Bronchial epithelial cell (primary cell): ENCODE measurements around the gene VSIR. TPM values are rescaled to one million over a fixed set of nuclear protein-coding genes. Genes with fewer than 3 reads are reported as not detected.

Experiments
- DNase-seq: peaks from one replicate; pipeline ENCODE4 v3.0.0-alpha.2; 2010; ENCODE audit warnings: low read depth
- FAIRE-seq: peaks from 2 replicates; lab custom pipeline; 2011; peaks lifted over from hg19 to GRCh38; lab: Jason Lieb, UNC
- H3K27me3 ChIP-seq: 2 replicates; pipeline ENCODE4 v1.5.1; 2011; ENCODE audit warnings: low read length; ENCODE audit not compliant: control insufficient read depth, insufficient read depth
- H3K36me3 ChIP-seq: 2 replicates; pipeline ENCODE4 v1.5.1; 2011; ENCODE audit warnings: low read length; ENCODE audit not compliant: control insufficient read depth, insufficient read depth
- H3K4me3 ChIP-seq: 2 replicates; pipeline ENCODE4 v1.5.1; 2011; ENCODE audit warnings: mild to moderate bottlenecking, low read depth, low read length, control low read depth
- CTCF ChIP-seq: IDR thresholded peaks from 2 replicates; pipeline ENCODE4 v1.5.1; 2011; ENCODE audit warnings: mild to moderate bottlenecking, moderate library complexity, low read length, control low read depth, inconsistent platforms; ENCODE audit not compliant: insufficient read depth, severe bottlenecking
- total RNA-seq: library from RNA; depleted of rRNA; stranded (reverse); fragments of >200 nt; gene quantifications from 2 replicates; pipeline ENCODE4 v1.2.1, GENCODE V29; 2014

The VSIR gene
- total RNA-seq, 1 donor from 2014 or later, result 7.9 TPM

- TF ChIP-seq CTCF, result no peak
- DNase-seq (no peak), FAIRE-seq (no peak)
Observed at GRCh38 chr10:71721313-71721712, 52.0 kb downstream of the VSIR start.

GRCh38 chr10:71720288-71720687 lies 53.0 kb downstream of the VSIR start:
- DNase-seq (no peak), FAIRE-seq (no peak)
- no peak overlapping the region for H3K4me3 ChIP-seq
- no peaks in the 10 kb centered on the region for H3K36me3 ChIP-seq
- no peak for TF ChIP-seq CTCF
- H3K27me3 ChIP-seq, result no peaks in the 10 kb centered on the region

More at GRCh38 chr10:71721313-71721712, 52.0 kb downstream of the VSIR start:
- H3K4me3 ChIP-seq, result no peak overlapping the region
- H3K27me3 ChIP-seq, result no peaks in the 10 kb centered on the region
- H3K36me3 ChIP-seq, result no peaks in the 10 kb centered on the region

DNA sequence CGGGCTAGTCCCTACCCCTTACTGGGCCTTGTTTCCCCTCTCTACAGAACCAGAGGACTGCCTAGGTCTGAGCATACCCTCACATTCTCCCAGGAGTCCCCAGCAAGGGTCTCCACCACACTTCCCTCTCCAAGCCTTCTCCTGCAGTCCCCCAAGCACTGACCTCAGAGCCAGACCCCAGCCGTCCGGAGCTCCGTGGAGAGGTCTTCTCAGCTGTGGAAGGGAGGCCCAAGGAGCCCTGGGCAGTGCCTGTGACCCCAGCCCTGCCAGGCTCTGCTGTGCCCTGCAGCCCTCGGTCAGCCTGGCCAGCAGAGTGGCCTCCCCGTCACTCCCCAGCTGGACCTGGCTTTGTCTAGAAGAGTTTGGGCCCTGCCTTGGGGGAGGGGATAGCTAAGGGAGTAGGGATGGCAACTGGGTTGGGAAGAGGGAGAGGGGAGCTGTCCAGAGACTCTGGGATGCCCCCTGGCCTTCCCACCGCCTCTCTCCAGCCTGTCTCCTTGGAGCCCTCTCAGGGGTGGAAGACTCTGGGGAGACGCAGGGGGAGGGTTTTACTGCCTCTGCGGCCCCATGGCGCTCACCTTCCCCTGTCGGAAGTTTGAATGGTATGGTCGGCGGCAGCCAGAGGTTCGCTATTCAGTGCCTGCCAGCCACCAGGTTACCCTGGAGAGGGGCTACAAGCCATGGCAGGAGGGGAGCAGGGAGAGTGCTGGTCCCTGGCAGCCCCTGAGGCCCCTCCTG lies 53.7 kb downstream of the VSIR start, which contains the start of gene C10orf105:
Gene C10orf105 (minus strand): TSS at position 315 of the 738 bp plus-strand sequence. CDS start 3,441 bp downstream, outside the sequence.
- Histone ChIP-seq H3K4me3 (no peak within 1 kb of the TSS), H3K36me3 (no peaks in the 10 kb centered on the region), H3K27me3 (no peaks in the 10 kb centered on the region)
- DNase-seq (no peak), FAIRE-seq (no peak)
- TF ChIP-seq CTCF, result no peak

DNA sequence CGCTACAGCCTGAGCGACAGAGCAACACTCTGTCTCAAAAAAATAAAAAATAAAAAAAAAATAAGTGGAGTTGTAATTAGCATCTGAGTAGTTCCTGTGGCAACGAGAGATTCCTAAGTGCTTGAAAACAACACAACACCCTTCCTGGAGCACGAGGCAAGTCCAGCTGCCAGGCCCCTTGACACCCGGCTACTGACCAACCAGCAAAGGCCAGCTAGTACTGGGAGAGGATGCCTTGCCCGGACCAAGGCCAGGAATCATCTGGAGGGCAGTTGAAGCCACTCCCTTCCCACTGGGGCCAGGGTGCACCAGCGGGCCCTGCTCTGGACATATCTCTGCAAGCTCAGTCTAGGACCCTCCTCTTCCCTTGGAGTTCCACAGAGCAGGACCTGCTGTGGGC lies 54.3 kb downstream of the VSIR start:
- no peak for DNase-seq
- no peak for FAIRE-seq
- no peaks in the 10 kb centered on the region for H3K27me3 ChIP-seq
- no peak for TF ChIP-seq CTCF
- H3K4me3 ChIP-seq, result no peak overlapping the region
- no peaks in the 10 kb centered on the region for H3K36me3 ChIP-seq

DNA sequence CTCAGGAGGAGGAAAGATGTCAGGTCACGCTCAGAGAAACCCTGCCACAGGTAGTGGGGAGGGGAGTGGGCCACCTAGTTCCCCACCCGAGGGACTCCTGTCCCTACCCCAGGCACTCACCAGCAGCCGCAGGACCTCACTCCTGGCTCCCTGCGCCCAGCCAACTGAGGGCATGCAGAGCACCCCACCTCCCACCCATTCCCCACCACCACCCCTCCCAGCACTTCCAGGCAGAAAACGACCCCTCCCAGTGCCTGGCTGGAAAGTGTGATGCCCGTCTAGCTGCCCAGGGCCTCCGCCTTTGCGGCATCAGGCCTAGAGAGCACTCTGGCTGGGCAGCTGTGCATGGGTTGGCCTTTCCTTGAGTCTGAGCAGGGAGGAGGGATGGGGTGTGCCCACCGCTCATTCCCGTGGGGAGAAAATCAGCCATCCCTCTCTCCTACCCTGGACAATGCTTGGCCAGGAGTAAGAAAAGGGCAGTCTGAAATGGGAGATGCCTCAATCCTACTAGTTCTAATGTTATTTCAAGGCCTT lies 55.1 kb downstream of the VSIR start:
- Histone ChIP-seq H3K36me3 (no peaks in the 10 kb centered on the region), H3K27me3 (no peaks in the 10 kb centered on the region), H3K4me3 (no peak overlapping the region)
- DNase-seq (no peak), FAIRE-seq (no peak)
- TF ChIP-seq CTCF, result no peak
